ENCODE measurements around the gene ZNF76.

The ZNF76 gene

GRCh38 chr6:35273822-35274559 lies 14.5 kb downstream of the ZNF76 start:
- DNase-seq: no peak

- no peak for DNase-seq
Observed at GRCh38 chr6:35275744-35276260, 16.3 kb downstream of the ZNF76 start.

GRCh38 chr6:35278708-35279107 lies 19.2 kb downstream of the ZNF76 start:
- DNase-seq: no peak

- no peak for DNase-seq
Observed at GRCh38 chr6:35280903-35281302, 21.4 kb downstream of the ZNF76 start.

- no peak for DNase-seq
Observed at GRCh38 chr6:35282472-35282871, 22.9 kb downstream of the ZNF76 start.

GRCh38 chr6:35283361-35283760 lies 23.8 kb downstream of the ZNF76 start:
- no peak for DNase-seq

- DNase-seq: no peak
Observed at GRCh38 chr6:35287671-35288396, 28.3 kb downstream of the ZNF76 start.

GRCh38 chr6:35288834-35289233 lies 29.3 kb downstream of the ZNF76 start:
- no peak for DNase-seq

- DNase-seq: no peak
Observed at GRCh38 chr6:35291491-35291890, 32.0 kb downstream of the ZNF76 start.

- no peak for DNase-seq
Observed at GRCh38 chr6:35292494-35292893, 33.0 kb downstream of the ZNF76 start.

GRCh38 chr6:35293681-35294080 lies 34.1 kb downstream of the ZNF76 start:
- no peak for DNase-seq

GRCh38 chr6:35294308-35294945 lies 34.9 kb downstream of the ZNF76 start:
- DNase-seq: peak; percentile 85

- no peak for DNase-seq
Observed at GRCh38 chr6:35295036-35295435, 35.5 kb downstream of the ZNF76 start.

GRCh38 chr6:35295521-35296315 lies 36.2 kb downstream of the ZNF76 start:
- no peak for DNase-seq

GRCh38 chr6:35296931-35297600 lies 37.5 kb downstream of the ZNF76 start:
- DNase-seq: no peak

GRCh38 chr6:35297601-35298481 lies 38.3 kb downstream of the ZNF76 start, which contains the start of gene DEF6:
TSS of gene DEF6 (plus strand) at chr6:35297818. CDS start at chr6:35297857, 39 bp downstream.
- DNase-seq: peak; percentile 74

- no peak for DNase-seq
Observed at GRCh38 chr6:35298625-35299140, 39.1 kb downstream of the ZNF76 start.

- DNase-seq: no peak
Observed at GRCh38 chr6:35299674-35300073, 40.1 kb downstream of the ZNF76 start.

- no peak for DNase-seq
Observed at GRCh38 chr6:35300848-35301247, 41.3 kb downstream of the ZNF76 start.

- no peak for DNase-seq
Observed at GRCh38 chr6:35302604-35303241, 43.2 kb downstream of the ZNF76 start.

Data from 8988T (cell line).